B cell (primary cell): ENCODE measurements around the gene TEAD1. TPM values are rescaled to one million over a fixed set of nuclear protein-coding genes. Genes with fewer than 3 reads are reported as not detected.

Source experiments
- ATAC-seq: fragments of 200-7000 bp; cut with Tn5 transposase; one replicate; pipeline ENCODE4 v1.10.0; 2021; ENCODE audit warnings: low read depth, mild to moderate bottlenecking, moderate number of reproducible peaks, moderate library complexity
- CTCF ChIA-PET: fragments of 350-600 bp; sonication (Branson Sonifier 250); formaldehyde crosslinking; loops from one replicate; lab custom pipeline; 2021; ENCODE audit warnings: antibody characterized with exemption, inconsistent platforms; lab: Charles Lee
- POLR2A ChIA-PET: fragments of 350-600 bp; sonication (Branson Sonifier 250); formaldehyde crosslinking; loops from one replicate; lab custom pipeline; 2021; ENCODE audit warnings: antibody characterized with exemption; lab: Charles Lee
- DNase-seq: peaks from one replicate; pipeline ENCODE4 v3.0.0; 2013
- H2AFZ ChIP-seq: 2 replicates; pipeline ENCODE4 v1.6.1; 2012; ENCODE audit warnings: mild to moderate bottlenecking, low read depth, low read length; ENCODE audit not compliant: insufficient read depth, poor library complexity, severe bottlenecking
- H3K27ac ChIP-seq, 2 donors: 1 replicate in 1 of 2; 2 replicates in 1 of 2; pipeline ENCODE4 v1.5.1; 2012 to 2013; ENCODE audit warnings: low read length in 2 of 2, mild to moderate bottlenecking in 2 of 2, moderate library complexity in 1 of 2
- H3K27me3 ChIP-seq, 4 experiments: fragments of 200-600 bp in 1 of 4; sonication (generic) in 1 of 4; replicated peaks in 1 of 4; 1 replicate in 2 of 4; 2 replicates in 2 of 4; pipeline versions ENCODE4 v1.6.1 to v1.7.0; 2013 to 2016; ENCODE audit warnings: low read length in 3 of 4, mild to moderate bottlenecking in 2 of 4, mixed read lengths in 1 of 4, moderate library complexity in 1 of 4; ENCODE audit not compliant: insufficient read depth in 4 of 4, control insufficient read depth in 3 of 4; ENCODE audit errors: control extremely low read depth in 1 of 4
- H3K36me3 ChIP-seq, 2 experiments: replicated peaks in 1 of 2; 1 replicate in 1 of 2; 2 replicates in 1 of 2; pipeline versions ENCODE4 v1.6.1 to v1.7.1; 2013; ENCODE audit warnings: low read length in 1 of 2; ENCODE audit not compliant: insufficient read depth in 2 of 2, control insufficient read depth in 1 of 2; ENCODE audit errors: control extremely low read depth in 1 of 2, extremely low read depth in 1 of 2
- H3K4me1 ChIP-seq, 2 donors: fragments of 200-600 bp in 1 of 2; sonication (generic) in 1 of 2; 1 replicate in 1 of 2; 2 replicates in 1 of 2; pipeline versions ENCODE4 v1.5.1 to v1.6.1; 2013 to 2017; ENCODE audit warnings: low read length in 2 of 2; ENCODE audit not compliant: control insufficient read depth in 2 of 2, insufficient read depth in 2 of 2
- H3K4me2 ChIP-seq: replicated peaks from 2 replicates; pipeline ENCODE3; 2012; ENCODE audit warnings: mild to moderate bottlenecking, low read depth, low read length; ENCODE audit not compliant: poor library complexity, severe bottlenecking
- H3K4me3 ChIP-seq, 5 experiments: fragments of 200-600 bp in 1 of 5; sonication (generic) in 1 of 5; 1 replicate in 3 of 5; 2 replicates in 2 of 5; pipeline versions ENCODE4 v1.5.1 to v1.7.0; 2011 to 2016; ENCODE audit warnings: low read length in 4 of 5, mild to moderate bottlenecking in 4 of 5, low read depth in 2 of 5, control low read depth in 1 of 5, moderate library complexity in 1 of 5; ENCODE audit not compliant: insufficient read depth in 1 of 5; ENCODE audit errors: control extremely low read depth in 1 of 5, extremely low read depth in 1 of 5
- H3K79me2 ChIP-seq: fragments of 200-600 bp; sonication (generic); one replicate; pipeline ENCODE4 v1.6.0; 2016; ENCODE audit warnings: low read length; ENCODE audit not compliant: control insufficient read depth, insufficient read depth
- H3K9ac ChIP-seq: fragments of 200-600 bp; sonication (generic); 2 replicates; pipeline ENCODE4 v1.6.1; 2017; ENCODE audit warnings: mild to moderate bottlenecking, low read length, moderate library complexity
- H3K9me3 ChIP-seq, 3 donors: one replicate each; pipeline versions ENCODE4 v1.6.1 to v1.7.1; 2013; ENCODE audit warnings: low read length in 2 of 3; ENCODE audit not compliant: control insufficient read depth in 2 of 3, insufficient read depth in 1 of 3; ENCODE audit errors: control extremely low read depth in 1 of 3
- H4K20me1 ChIP-seq: 2 replicates; pipeline ENCODE4 v1.6.0; 2012; ENCODE audit warnings: mild to moderate bottlenecking, low read length; ENCODE audit not compliant: insufficient read depth, control insufficient read depth, poor library complexity, severe bottlenecking
- H3K27ac Mint-ChIP-seq: one replicate; pipeline ENCODE4 v1.8.0; 2021; ENCODE audit warnings: mixed read lengths
- H3K27me3 Mint-ChIP-seq: one replicate; pipeline ENCODE4 v1.8.0; 2021; ENCODE audit warnings: mixed read lengths
- H3K4me1 Mint-ChIP-seq: one replicate; pipeline ENCODE4 v1.8.0; 2021; ENCODE audit warnings: mixed read lengths
- H3K4me3 Mint-ChIP-seq: one replicate; pipeline ENCODE4 v1.8.0; 2021; ENCODE audit warnings: mixed read lengths
- H3K9me3 Mint-ChIP-seq: one replicate; pipeline ENCODE4 v1.8.0; 2022; ENCODE audit warnings: mixed read lengths; ENCODE audit not compliant: insufficient read depth
- EZH2 ChIP-seq: IDR thresholded peaks from 2 replicates; pipeline ENCODE4 v1.6.1; 2012; ENCODE audit warnings: borderline replicate concordance, low read depth, mild to moderate bottlenecking, moderate library complexity, low read length; ENCODE audit not compliant: insufficient read depth, poor library complexity, severe bottlenecking
- WGBS: methylation state at CpG from one replicate; pipeline ENCODE4 v1.1.5; 2013; ENCODE audit warnings: missing lambda C conversion rate; ENCODE audit not compliant: insufficient coverage; 5-methylcytosine and 5-hydroxymethylcytosine counted together
- intact Hi-C: fragments of 100-400 bp; cut with micrococcal nuclease; formaldehyde crosslinking; loops from one replicate; pipeline ENCODE4 v1.10.0; 2022
- polyA plus RNA-seq: library from polyadenylated mRNA; depleted of rRNA; stranded (reverse); fragments of >200 nt; gene quantifications from 2 replicates; pipeline ENCODE4 v1.2.3, GENCODE V29; 2012
- total RNA-seq, 2 donors: library from RNA; stranded (reverse); fragments of 120-200 nt in 1 of 2; gene quantifications; 1 replicate in 1 of 2; 2 replicates in 1 of 2; pipeline versions ENCODE4 v1.2.3 to v1.2.4, GENCODE V29; 2013 to 2022
- TF ChIP-seq, protein P1 (sequence below): fragments of 200-600 bp; IDR thresholded peaks from one replicate; pipeline ENCODE4 v1.8.0; 2022; ENCODE audit warnings: antibody characterized with exemption, mild to moderate bottlenecking

Gene TEAD1
- total and polyA plus RNA-seq, 2 donors (not counting 1 experiment from before 2014, with no cell fraction given) = 0.30 TPM; not detected in 1

DNA sequence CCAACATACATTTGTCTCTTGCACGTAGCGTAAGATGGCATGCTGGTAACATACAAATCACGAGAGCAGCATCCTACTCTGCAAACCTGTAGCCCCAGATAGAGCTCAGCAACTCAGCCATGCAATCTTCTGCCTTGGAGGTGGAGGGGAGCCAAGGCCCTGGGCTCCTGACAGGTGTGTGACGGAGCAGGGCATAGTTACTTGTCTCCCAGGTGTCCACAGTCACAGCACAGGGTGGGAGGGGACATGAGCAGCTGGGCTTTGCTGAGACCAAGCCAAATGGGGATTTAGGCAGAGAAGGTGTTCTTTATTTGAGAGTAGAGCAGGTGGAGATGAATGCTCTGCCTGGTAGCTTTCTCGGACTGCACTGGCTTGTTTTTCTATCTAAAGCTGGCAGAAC, 111.7 kb downstream of the TEAD1 start:
- no peaks in the 10 kb centered on the region for H3K27me3 ChIP-seq
- DNase-seq = no peak
- Mint-ChIP-seq H3K9me3 (no peaks in the 10 kb centered on the region), H3K4me1 (no peaks in the 10 kb centered on the region), H3K27ac (no peak overlapping the region), H3K4me3 (no peak overlapping the region), H3K27me3 (no peaks in the 10 kb centered on the region)
- TF ChIP-seq EZH2 = no peak
- TF ChIP-seq, protein P1, sequence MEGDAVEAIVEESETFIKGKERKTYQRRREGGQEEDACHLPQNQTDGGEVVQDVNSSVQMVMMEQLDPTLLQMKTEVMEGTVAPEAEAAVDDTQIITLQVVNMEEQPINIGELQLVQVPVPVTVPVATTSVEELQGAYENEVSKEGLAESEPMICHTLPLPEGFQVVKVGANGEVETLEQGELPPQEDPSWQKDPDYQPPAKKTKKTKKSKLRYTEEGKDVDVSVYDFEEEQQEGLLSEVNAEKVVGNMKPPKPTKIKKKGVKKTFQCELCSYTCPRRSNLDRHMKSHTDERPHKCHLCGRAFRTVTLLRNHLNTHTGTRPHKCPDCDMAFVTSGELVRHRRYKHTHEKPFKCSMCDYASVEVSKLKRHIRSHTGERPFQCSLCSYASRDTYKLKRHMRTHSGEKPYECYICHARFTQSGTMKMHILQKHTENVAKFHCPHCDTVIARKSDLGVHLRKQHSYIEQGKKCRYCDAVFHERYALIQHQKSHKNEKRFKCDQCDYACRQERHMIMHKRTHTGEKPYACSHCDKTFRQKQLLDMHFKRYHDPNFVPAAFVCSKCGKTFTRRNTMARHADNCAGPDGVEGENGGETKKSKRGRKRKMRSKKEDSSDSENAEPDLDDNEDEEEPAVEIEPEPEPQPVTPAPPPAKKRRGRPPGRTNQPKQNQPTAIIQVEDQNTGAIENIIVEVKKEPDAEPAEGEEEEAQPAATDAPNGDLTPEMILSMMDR = no peak
- ChIA-PET POLR2A (no interaction called here), CTCF (no interaction called here)
- H3K79me2 ChIP-seq = no peaks in the 10 kb centered on the region
- intact Hi-C loops = no loop called here
- WGBS = 79% methylated on average over 2 of the region's 5 CpGs
- no peaks in the 10 kb centered on the region for H3K36me3 ChIP-seq
- no peak overlapping the region for H2AFZ ChIP-seq
- H3K4me1 ChIP-seq = no peaks in the 10 kb centered on the region
- H3K27ac ChIP-seq = no peak overlapping the region
- no peak overlapping the region for H3K4me3 ChIP-seq
- H3K4me2 ChIP-seq = no peak overlapping the region
- ATAC-seq = no peak
- H3K9me3 ChIP-seq = peaks cover 0 to 3% (median 0%) of the 10 kb centered on the region in 3 donors
- H3K9ac ChIP-seq = no peak overlapping the region
- H4K20me1 ChIP-seq = no peaks in the 10 kb centered on the region

DNA sequence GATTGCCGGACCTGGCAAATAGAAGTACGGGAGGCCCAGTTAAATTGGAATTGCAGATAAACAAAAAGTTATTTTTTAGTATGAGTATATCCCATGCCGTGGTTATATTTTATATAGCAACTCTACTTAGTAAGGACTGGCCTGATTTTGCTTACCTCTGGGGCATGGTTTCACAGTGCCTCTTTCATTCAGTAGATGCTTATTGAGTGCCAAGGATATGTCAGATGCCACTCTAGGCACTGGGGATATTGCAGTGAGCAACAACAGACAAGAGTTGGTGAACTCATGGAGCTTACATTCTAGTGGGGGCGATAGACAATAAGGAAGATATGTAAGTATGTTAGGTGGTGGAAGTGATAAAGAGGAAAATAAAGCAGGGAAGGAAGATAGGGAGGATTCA, 112.2 kb downstream of the TEAD1 start:
- intact Hi-C loops = no loop called here
- TF ChIP-seq, protein P1 = no peak
- TF ChIP-seq EZH2 = no peak
- Histone ChIP-seq H3K27me3 (no peaks in the 10 kb centered on the region), H3K4me3 (no peak overlapping the region), H3K4me2 (no peak overlapping the region), H3K9ac (no peak overlapping the region), H3K4me1 (no peaks in the 10 kb centered on the region), H3K36me3 (no peaks in the 10 kb centered on the region), H4K20me1 (no peaks in the 10 kb centered on the region), H2AFZ (no peak overlapping the region), H3K27ac (no peak overlapping the region), H3K79me2 (no peaks in the 10 kb centered on the region), H3K9me3 (peaks cover 0 to 3% (median 0%) of the 10 kb centered on the region in 3 donors)
- Mint-ChIP-seq H3K27me3 (no peaks in the 10 kb centered on the region), H3K4me3 (no peak overlapping the region), H3K27ac (no peak overlapping the region), H3K4me1 (no peaks in the 10 kb centered on the region), H3K9me3 (no peaks in the 10 kb centered on the region)
- CTCF ChIA-PET = no interaction called here
- no peak for ATAC-seq
- 100% methylated on average over 1 of the region's 4 CpGs for WGBS
- DNase-seq = no peak
- POLR2A ChIA-PET = no interaction called here
